ENCODE results near the gene MYL6.

The MYL6 gene

DNA sequence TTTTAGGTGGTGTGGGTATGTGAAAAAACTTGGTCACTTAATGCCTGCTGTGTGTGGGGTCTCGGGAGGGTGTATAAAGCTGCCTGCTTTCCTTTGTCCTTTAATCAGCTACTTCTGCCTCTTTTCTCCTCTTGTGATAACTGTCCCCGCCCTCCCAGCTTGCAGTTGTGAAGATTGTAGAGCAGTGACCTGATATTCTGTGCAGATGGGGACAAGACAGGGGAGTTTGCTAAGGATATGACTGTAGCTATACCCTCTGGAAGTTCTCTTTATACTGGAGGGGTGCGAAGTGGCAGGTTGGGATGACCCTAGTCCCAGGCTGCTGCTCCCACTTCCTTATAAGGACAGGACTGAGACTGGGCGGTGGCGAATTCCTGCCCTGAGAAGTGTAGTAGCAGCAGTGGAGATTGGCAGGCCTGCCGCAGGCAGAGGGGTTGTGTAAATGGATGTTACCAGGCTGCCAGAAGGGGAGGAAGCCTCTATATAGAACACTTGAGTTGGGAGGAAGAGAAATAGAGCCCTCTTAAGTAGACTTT lies 835 bp downstream of the MYL6 start:
- DNase-seq, result peak; percentile 70

DNA sequence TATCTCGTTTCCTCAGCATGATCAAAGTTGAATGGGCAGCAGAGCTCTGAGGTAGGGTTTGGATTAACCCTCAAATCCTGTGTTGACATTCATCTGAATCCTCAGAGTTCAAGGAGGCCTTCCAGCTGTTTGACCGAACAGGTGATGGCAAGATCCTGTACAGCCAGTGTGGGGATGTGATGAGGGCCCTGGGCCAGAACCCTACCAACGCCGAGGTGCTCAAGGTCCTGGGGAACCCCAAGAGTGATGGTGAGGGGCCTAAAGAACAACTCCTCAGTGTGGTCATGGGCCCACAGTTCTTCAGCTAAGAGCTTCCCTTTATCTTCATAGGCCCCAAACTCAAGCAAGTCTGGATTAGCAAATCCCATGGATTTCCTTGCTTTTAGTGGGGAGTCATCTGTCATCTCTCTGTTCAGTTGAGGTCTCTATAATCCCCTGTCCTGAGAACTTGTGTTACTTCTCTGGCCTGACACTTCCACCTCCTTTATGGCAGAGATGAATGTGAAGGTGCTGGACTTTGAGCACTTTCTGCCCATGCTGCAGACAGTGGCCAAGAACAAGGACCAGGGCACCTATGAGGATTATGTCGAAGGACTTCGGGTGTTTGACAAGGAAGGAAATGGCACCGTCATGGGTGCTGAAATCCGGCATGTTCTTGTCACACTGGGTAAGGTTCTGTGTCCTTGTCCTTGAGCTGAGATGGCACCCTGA lies 1.5 kb downstream of the MYL6 start:
- no peak for DNase-seq

DNA sequence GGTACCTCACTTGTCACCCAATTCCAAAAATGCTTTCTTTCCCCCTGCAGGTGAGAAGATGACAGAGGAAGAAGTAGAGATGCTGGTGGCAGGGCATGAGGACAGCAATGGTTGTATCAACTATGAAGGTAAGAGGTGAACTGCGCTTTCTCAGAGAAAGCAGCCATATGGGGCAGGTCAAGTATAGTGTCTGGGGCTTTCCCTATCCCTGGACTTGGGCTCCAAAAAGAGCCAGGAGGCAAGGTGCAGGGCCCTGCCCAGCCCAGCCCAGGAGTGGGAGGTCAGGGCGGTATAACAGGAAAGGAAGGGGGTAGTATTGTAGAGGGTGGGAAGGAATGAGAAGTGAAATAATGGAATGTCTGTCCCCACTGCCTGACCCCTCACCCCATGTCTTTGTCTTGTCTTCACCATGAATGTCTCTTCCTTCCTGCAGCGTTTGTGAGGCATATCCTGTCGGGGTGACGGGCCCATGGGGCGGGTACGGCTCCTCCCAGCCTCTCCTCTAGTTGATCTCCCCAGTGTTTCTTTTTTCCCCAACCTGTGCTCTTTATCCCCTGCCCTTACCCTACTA lies 2.1 kb downstream of the MYL6 start:
- DNase-seq, result no peak

DNA sequence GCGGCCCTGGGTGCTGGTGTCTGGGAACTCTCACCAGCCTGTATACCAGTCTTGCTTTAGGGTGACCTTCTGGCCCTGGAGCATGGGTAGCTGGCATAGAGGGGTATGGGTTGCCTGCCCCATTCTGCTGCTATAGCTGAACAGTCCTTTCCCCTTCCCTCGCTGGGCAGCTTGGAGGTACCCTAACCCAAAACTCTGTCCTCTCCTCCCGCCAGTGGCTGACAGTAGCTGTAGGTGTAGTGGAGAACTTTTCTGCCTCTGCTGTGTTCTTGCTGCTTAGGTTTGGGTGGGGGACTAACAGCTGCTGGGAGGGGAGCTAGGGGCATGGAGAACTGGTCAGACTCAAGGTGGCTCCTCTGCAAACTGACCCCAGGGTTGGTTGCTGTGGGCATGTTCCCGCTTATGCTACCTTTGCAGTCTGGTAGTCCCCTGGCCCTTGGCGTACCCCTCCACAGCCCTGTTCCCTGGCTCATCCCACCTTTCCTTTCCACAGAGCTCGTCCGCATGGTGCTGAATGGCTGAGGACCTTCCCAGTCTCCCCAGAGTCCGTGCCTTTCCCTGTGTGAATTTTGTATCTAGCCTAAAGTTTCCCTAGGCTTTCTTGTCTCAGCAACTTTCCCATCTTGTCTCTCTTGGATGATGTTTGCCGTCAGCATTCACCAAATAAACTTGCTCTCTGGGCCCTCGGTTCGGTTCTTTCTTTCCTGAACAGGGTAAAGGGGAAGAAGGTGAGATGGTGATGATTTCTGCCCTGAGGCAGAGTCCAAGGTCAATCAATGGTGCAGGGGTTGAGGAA lies 2.9 kb downstream of the MYL6 start:
- DNase-seq, result no peak

DNA sequence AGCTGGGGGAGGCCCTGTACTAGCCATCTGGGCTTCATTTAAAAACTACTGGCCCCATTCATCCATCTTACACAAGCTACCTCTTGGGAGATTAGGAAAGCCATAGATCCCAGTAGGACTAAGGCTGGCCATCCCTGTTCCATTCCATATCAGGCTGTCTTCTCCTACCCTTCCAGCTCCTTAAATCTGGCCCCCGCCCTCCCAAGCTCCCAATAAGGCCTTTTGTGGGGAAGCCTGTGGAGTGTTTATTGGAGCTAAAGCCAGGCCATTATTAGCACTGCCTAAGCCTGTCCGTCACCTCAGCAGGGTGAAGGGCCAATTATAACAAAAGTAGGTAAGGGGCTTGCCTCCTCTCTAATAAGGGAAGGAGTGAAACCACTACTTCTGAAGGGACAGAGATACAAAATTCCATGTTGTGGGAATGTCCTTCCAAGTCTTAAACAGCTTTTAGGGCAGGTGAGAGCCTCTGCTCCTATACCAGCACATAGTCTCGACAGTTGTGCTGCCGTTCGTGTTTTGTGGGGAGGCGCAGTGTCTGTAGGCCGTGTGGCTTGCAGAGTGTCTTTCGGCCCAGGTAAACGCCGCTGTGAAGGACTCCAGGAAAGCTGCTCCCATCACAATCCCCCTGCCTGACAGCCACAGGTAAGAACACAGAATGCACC lies 3.7 kb downstream of the MYL6 start:
- no peak for DNase-seq

DNA sequence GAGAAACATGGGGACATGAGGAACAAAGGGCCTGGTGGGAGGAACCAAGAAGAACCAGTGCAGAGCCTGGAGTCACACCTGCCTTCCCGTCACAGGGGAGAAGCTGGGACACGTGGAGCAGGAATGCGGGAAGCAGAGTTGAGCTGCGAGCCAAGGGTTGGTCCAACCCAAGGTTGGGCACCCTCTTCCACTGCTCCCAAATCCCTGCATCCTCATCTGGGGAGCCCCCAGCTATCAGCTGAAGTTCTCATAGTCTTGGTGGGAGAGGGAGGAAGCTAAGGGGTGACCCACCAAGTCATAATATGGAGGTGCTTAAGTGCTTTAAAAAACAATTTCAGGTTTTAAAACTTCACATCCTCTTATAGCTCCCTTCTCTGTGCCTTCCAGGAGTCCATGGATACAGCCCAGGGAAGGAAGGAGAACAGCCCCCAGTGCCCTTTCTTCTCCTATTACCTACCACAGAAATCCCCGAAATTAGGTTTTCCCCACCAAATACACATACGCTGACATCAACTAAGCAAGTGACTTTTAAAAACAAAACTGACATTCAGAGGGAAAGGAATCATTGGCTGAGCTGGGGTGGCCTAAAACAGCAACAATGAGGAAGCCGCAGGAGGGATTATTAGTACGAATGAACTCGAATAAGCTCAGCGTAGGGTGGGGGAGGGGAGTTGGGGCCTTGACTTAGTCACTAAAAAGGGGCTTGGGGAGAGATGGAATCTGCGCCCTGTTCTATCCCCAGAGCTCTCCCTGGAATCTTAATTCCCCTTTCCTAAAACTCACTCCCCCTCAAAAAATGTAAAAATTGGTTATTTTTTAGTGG lies 4.5 kb downstream of the MYL6 start:
- DNase-seq, result peak; percentile 36

DNA sequence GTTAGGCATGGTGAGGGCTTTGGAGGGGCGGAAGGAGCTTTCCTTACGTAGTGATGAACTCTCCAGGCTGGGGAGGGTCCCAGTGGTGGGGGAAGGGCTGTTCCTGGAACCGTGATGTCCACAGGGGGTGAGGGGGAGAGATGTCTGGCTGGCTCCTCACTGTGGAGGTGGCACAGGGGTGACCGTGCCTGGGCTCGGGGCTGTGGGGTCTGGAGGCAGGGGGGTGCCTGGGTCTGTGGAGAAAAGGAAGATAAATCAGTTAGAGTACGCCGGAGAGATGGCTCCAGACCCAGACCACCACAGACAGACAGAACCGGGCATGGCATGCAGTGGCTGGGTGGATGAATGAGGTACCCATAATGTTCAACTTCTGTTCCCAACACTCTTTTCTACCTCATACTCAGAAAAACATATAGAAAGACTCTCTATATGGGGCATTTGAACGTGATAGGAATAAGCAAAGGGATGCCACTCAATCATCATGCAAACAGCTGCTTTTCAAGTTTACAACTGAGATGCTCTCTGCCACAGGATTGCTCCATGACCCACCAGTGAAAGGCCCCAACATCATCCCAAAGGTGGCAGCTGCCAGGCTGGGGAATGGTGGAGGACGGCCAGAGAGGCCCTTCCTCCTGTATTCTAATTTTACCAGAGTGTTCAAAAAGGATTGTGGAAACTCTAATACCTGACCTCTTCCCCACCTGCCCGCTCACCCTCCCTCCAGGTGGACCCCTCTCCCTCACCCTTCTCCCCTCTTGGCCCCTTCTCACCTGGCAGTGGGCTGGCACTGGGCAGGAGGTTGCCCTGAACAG lies 5.6 kb downstream of the MYL6 start:
- no peak for DNase-seq

DNA sequence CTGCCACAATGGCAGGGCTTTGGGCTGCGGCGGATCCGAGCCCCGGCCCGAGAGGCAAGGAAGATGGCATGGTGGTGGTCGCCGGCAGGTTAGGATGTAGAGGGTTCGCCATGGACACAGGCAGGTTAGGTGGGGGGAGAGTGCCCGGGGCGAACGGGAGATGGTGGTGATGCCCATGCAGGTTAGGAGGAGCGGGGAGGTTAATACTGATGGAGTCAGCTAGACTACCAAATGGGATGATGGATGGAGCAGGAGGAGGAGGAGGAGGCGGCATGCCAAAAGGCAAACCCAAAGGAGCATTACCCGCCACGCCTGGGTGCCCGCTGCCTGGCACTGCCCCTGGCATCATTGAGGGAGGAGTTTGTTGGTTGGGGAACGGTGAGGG lies 6.2 kb downstream of the MYL6 start:
- no peak for DNase-seq

DNA sequence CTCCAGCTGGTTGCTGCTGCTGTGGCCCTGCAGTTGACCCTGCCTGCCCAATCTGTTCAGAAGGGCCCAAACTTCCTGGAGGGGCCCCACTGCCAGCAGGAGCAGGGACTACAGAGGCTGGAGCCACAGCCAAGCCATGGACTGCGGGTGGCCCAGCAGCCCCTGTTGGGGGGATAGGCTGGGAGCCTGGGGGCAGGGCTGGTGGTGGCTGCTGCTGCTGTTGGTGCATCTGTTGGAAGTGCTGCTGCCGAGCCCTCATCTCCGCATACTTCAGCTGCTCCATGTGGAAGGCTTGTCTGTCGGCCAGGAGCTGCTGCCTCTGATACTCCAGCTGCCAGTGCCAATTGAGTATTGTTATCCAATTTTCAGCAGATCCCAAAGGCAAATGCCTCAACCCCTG lies 7.2 kb downstream of the MYL6 start:
- DNase-seq, result no peak

DNA sequence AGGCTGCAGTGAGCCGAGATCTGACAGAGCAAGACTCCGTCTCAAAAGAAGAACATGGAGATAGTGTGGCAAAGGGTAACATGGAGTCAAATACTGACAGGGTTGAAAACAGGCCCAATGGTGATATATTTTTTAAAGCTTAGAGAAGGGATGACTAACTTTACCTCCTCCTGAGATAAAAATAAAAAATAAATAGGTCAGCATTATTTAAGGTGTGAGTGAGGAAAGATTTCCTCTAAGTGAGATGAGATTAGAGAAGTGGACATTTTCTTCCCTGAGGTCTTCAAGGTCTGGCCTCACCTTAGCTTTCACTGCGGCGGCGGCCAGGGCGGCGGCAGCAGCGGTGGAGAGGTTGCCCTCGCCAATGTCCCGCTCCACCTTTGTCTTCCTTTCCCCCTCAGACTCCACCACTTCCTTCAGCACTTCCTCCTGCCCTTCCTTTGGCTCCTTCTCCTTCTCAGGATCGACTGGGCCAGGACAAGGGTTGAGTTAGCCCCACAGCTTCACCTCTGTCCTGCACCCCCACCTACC lies 11.1 kb downstream of the MYL6 start:
- DNase-seq, result no peak

DNA sequence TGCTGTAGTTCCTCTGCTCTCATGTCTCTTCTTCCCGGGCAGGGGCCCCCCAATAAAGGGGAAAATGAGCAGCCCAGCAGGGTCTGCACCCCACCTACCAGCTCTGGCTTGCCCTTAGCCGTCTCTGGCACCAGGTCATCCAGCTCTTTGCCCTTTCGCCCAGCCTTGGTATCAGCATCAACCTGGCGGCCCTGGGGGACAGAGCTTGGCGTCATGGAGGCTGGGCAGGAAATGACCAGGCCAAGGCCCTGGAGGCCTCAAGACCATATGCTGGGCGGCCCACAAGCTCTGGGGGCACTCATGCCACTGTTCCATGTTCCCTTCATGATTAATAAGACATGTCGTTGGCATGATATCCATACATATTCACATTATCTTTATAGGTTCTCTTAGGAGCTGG lies 14.7 kb downstream of the MYL6 start:
- DNase-seq, result no peak

DNA sequence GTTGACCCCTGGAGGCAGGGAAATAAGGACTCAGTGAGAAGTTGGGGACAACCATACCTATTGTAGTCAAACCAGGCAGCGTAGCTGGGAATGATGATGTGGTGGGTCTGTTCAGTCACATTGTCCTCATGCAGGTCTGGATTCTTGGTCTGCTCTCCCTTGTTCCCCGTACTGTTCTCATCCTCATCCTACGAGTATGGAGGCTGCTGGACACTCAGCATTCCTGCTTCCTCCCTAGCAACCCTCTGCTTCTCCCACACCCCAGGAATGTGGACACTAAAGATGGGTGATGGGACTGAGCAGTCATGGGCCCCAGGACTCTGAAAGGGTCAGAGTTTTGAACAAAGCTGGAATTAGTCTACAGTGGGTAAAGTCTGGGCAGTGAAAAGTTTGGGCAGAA lies 20.2 kb downstream of the MYL6 start:
- no peak for DNase-seq

DNA sequence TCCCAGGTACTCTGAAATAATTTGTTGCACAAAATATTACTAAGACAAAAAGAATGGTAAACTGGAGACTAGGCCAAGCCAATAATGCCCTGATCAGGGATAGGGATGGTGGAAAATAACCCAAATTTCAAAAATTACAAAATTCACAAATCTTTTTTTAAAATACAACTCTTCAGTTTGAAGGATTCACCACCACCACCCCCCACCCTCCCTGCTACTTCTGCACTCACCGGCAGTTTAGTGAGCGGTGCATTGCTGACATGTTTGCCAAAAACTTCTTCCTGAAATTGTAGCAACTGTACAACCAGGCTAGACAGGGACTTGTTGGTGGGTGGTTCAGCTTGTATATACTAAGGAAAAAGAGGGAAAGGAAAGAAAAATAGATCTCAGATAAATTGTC lies 28.8 kb downstream of the MYL6 start:
- no peak for DNase-seq

DNA sequence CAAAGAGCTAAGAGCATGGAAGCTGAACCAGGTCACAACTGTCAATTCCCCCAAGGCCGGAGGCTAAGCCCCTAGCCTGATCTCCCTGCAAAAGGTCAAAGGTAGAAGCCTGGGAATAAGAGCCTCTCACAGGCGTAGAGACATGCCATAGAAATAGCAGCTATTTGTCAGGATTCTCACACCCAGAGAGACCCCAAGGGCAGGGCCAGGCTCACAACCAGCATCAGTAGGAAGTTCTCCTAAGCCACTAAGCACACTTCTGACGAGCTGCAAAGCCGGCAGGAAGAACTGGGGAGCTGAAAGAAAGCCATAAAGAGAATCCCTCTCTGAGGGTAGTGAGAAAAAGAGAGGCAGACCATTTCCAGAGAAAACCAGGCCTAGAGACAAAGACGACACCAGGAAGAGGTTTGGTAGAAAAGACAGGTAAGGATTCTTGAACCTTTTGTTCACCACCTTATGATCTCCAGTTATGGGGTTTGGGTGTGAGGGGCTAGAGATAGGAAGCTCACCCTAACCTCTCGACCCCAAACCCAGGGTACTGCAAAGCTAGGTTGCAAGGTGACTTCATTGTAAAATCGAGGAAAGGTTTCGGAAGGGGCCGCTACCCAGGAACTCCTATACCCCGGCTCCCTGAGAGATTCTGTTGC lies 30.1 kb downstream of the MYL6 start:
- DNase-seq, result no peak

DNA sequence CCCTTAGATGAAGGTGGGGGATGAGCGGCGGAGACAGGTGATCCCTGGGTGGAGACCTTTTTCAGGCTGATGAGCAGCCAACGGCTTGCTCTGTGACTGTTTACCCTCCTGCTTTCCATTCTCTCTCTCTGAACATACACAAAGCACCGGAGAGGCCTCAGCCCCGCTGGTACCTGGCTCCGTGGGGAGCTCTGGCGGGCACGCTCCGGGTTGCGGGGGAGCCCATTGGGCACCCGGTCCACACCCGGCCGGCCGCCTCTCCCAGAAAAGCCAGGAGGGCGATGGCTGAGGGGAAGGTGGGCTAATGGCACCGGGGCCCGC lies 30.6 kb downstream of the MYL6 start:
- DNase-seq, result peak; percentile 50

DNA sequence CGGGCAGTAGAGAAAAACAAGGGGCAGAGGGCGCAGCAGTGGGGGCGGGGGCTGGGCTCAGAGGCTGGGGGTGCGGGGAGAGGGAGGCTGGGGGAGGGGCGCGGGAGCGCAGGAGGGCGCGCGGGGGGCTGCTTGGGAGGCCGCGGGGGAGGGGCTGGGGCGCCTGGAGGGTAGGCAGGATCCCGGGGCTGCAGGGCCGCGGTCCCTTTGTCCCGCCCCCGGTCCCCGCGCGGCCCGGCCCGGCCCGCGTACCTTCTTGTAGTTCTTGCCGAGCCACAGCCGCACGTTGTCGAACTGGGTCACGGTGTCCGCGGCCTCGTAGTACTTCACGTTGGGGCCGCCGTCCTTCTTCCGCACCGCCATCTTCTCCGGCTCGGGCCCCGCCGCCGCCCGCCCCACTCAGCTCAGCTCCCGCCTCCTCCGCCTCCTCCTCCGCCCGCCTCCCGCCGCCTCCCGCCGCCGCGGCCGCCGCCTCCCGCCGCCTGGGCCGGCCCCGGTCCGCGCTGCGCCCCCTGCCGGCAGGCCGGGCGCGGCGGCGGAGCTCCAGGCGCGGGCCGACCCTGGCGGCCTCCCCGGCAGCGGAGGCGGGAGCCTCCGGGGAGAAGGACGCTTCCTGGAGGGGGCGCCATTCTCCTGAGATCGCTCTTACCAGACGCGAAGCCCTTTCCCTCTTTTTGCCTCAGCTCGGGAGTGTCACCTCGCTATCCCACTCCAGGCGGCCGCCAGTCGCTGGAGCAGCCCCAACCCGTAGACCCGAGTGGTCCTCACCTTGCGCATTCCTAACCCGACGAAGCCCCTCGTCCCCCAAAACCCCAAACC lies 31.1 kb downstream of the MYL6 start, which contains the start of gene SMARCC2:
Gene SMARCC2, minus strand, starts transcription at position 385 of the 819 bp plus-strand sequence. Its CDS starts 22 bp downstream, at position 363.
- peak; percentile 97 for DNase-seq

DNA sequence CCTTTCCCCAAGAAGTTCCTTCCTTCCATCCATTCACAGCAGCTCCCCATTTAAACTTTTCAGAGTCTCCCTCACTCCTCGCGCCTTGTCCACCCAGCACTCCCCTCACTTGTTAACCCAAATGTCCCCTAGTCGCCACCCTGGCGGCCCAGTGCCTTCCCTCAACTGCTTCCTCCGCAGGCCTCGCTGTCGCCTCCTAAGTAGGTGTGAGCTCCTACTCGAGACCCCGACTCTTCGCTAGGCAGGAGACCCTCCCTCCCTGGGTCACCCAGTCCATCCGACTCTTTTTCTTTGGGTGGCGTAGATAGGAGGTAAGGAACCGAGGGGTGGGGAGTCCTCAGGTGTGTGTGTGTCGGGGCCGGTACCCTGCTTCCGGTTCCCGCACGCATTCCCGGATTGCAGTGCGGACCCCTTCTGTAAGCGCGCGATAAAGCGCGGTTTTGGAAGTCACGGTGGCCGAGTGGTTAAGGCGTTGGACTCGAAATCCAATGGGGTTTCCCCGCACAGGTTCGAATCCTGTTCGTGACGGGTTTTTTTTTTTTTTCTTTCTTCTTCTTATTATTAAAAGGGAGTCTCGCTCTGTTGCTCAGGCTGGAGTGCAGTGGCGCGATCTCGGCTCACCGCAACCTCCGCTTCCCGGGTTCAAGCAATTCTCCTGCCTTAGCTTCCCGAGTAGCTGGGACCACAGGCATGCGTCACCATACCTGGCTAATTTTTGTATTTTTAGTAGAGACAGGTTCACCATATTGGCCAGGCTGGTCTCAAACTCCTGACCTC lies 31.9 kb downstream of the MYL6 start:
- DNase-seq, result peak; percentile 92

DNA sequence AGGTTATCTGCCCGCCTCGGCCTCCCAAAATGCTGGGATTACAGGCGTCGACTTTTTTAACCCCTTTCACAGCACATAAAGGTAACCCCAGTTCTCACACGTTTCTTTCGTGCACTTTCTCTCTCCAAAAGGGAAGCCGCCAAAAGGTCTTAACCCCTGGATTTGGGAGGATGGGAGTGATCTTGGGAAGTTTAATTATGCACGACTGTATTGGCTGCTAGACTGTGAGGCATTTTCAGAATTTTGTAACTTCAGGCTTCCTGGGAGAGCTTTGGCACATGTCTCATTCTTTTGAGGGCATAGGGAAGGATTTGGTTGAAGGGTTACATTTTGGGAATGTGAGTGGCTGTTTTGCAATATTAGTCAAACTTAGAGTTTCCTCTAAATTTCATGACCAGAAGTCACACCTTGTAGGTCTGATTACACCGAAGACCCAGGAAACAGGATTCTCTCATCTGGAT lies 32.6 kb downstream of the MYL6 start:
- DNase-seq, result peak; percentile 59

DNA sequence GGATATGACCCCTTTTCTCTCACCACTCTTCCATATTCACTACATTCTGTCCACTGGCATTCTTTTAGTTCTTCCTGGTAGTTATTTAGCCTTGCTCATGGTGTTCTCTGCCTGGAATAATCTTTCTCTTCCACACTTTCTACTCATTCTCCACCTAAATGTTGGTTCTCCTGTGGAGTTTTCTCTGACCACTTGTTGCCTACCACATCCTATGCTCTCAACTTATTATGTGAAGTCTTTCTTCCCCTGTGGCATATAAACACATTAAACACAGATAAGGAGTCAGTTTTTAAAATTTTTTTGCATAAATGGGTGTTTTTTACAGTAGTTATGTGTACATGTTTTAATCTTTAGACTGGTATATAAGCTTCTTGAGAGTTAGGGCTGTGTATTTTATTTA lies 34.4 kb downstream of the MYL6 start:
- no peak for DNase-seq

All from DMS53 (cell line).